ENCODE results near the gene IGFBP3. TPM values are rescaled to one million over a fixed set of nuclear protein-coding genes. Genes with fewer than 3 reads are reported as not detected.

Gene IGFBP3
- total RNA-seq, 4 donors from 2014 or later: 43.4 to 167 (median 103) TPM

DNA sequence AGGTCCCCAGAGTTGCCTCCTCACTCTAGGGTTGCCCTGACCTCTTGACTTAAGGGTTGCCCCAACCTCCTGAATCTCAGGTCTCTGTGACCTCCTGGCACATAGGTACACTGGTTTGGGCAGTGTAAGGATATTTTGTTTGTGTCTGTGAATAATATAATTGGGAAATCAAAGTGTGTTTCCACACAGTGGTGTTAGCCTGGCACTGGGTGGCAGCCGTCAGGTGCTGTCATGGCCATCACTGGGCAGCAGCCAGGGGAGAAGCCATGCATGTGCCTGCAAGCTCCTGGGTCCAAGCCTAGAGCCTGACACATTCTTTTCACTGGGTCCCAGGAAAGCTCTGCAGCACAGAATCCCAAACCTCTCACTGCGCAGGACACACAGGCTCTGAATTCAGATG is 44.6 kb downstream of the IGFBP3 start:
- Histone ChIP-seq H3K9me3 (peaks cover 0 to 19% (median 0%) of the 10 kb centered on the region in 3 donors), H3K4me3 (no peak overlapping the region), H3K36me3 (no peaks in the 10 kb centered on the region), H3K27ac (no peak overlapping the region), H3K27me3 (peaks cover 2% of the 10 kb centered on the region), H3K4me1 (no peaks in the 10 kb centered on the region)
- no peak for ATAC-seq
- TF ChIP-seq EP300 (IDR thresholded peaks at IDR 0.05): no peak
- no peak for TF ChIP-seq POLR2AphosphoS5 (IDR thresholded peaks at IDR 0.05)
- TF ChIP-seq, protein P1, sequence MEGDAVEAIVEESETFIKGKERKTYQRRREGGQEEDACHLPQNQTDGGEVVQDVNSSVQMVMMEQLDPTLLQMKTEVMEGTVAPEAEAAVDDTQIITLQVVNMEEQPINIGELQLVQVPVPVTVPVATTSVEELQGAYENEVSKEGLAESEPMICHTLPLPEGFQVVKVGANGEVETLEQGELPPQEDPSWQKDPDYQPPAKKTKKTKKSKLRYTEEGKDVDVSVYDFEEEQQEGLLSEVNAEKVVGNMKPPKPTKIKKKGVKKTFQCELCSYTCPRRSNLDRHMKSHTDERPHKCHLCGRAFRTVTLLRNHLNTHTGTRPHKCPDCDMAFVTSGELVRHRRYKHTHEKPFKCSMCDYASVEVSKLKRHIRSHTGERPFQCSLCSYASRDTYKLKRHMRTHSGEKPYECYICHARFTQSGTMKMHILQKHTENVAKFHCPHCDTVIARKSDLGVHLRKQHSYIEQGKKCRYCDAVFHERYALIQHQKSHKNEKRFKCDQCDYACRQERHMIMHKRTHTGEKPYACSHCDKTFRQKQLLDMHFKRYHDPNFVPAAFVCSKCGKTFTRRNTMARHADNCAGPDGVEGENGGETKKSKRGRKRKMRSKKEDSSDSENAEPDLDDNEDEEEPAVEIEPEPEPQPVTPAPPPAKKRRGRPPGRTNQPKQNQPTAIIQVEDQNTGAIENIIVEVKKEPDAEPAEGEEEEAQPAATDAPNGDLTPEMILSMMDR (IDR thresholded peaks at IDR 0.05): no peak
- TF ChIP-seq POLR2A (IDR thresholded peaks at IDR 0.05): no peak
- WGBS, 2 donors (ENCODE audit: low coverage in 1 of 2): 100% methylated on average over 1 of the region's 2 CpGs; no CpG with 5 or more reads in 1 of the 2 donors

DNA sequence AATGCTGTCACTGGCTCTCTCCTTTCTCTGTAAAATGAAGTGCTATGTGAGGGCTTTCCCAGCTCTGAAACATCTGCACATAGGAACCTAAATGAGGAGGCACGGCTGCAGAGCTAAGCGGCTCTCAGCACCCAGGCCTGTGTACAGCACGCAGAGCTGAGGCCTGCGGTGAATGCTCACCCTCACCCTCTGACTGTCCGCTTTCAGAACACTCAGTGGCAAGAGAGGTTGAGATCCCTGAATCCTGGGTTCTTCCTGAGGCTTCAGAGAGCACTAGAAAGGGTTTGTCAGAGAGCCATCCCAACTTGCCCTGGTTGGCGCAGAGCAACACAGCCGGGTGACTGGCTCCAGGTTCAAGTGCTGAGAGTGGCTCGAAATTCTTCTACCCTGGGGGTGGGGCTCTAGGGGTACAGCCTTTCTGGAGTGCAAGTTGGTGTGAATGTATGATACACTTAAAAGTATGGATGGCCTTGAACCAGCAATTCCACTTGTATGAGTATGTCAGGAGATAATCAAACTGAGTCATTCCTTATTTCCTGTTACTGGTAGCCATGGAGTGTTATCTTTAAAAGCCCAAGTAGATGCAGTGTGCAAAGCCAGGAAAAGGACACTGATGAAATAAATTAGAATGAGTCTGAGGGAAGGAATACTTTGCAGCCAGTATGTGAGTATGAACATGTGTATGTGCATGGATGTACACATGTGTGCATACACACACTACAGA is 46.5 kb downstream of the IGFBP3 start:
- H3K36me3 ChIP-seq: no peaks in the 10 kb centered on the region
- H3K27me3 ChIP-seq: no peaks in the 10 kb centered on the region
- TF ChIP-seq EP300 (IDR thresholded peaks at IDR 0.05) (no peak), POLR2A (IDR thresholded peaks at IDR 0.05) (no peak), POLR2AphosphoS5 (IDR thresholded peaks at IDR 0.05) (no peak)
- TF ChIP-seq, protein P1 (IDR thresholded peaks at IDR 0.05): no peak
- 93 to 100% methylated on average over 3 of the region's 8 CpGs for WGBS, 2 donors (ENCODE audit: low coverage in 1 of 2)
- no peak overlapping the region for H3K27ac ChIP-seq
- no peaks in the 10 kb centered on the region for H3K4me1 ChIP-seq
- no peak for ATAC-seq
- H3K4me3 ChIP-seq: no peak overlapping the region
- peaks cover 0 to 19% (median 0%) of the 10 kb centered on the region in 3 donors for H3K9me3 ChIP-seq

DNA sequence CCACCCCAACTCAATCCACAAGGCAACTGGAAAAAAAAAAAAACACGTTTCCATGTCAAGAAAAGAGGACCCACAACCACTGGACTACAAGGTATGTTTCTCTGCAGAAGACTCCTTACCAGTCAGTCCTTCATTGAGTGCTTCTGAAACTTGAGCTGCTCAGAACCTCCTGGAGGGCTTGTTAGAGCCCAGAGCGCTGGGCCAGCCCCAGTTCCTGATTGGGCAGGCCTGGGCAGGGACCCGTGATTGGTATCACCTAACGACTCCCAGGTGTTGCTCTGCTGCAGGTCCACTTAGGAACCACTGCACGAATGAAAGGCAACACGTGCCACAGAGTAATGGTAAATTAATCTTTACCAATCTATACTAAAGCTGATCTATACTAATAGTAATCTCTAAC is 47.7 kb downstream of the IGFBP3 start:
- H3K27me3 ChIP-seq: no peaks in the 10 kb centered on the region
- TF ChIP-seq, protein P1 (IDR thresholded peaks at IDR 0.05): no peak
- TF ChIP-seq EP300 (IDR thresholded peaks at IDR 0.05): no peak
- TF ChIP-seq POLR2A (IDR thresholded peaks at IDR 0.05): no peak
- no peak for TF ChIP-seq POLR2AphosphoS5 (IDR thresholded peaks at IDR 0.05)
- no peaks in the 10 kb centered on the region for H3K36me3 ChIP-seq
- no peaks in the 10 kb centered on the region for H3K4me1 ChIP-seq
- H3K9me3 ChIP-seq: peaks cover 0 to 12% (median 0%) of the 10 kb centered on the region in 3 donors
- no peak overlapping the region for H3K4me3 ChIP-seq
- H3K27ac ChIP-seq: no peak overlapping the region
- ATAC-seq: no peak
- 40 to 54% methylated on average over 1 to 5 of the region's 6 CpGs for WGBS, 2 donors (ENCODE audit: low coverage in 1 of 2)

DNA sequence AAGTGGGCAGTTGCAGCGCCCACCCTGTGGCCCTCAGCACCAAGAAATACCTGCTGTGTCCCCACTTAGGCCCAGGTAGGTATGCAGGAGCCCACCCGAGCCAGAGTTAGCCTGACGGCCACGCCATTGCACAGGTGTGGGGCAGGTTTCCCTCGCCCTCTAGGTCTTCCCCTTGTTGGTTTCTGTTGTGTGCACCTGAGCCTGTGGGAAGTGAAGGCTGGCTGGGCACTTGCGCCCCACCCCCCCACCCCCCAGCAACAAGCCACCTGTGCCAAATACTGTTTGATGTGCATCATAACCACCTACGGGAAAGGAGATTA is 48.1 kb downstream of the IGFBP3 start, which contains the start of gene CCDC201:
TSS of gene CCDC201 (minus strand) at position 48 of the 320 bp plus-strand sequence. CDS start 75 bp downstream, outside the sequence.
- TF ChIP-seq POLR2AphosphoS5 (IDR thresholded peaks at IDR 0.05) (no peak), EP300 (IDR thresholded peaks at IDR 0.05) (no peak), POLR2A (IDR thresholded peaks at IDR 0.05) (no peak)
- TF ChIP-seq, protein P1 (IDR thresholded peaks at IDR 0.05): no peak
- Histone ChIP-seq H3K36me3 (no peaks in the 10 kb centered on the region), H3K27ac (no peak within 1 kb of the TSS), H3K4me1 (no peaks in the 10 kb centered on the region), H3K9me3 (peaks cover 0 to 12% (median 0%) of the 10 kb centered on the region in 3 donors), H3K4me3 (no peak within 1 kb of the TSS), H3K27me3 (peaks cover 2% of the 10 kb centered on the region)
- ATAC-seq: no peak
- 78 to 100% methylated on average over 1 to 3 of the region's 7 CpGs for WGBS, 2 donors (ENCODE audit: low coverage in 1 of 2)

All from gastroesophageal sphincter (tissue), 4 donors.